Hindlimb muscle (tissue), 1 donor: Measurements from ENCODE around the gene BHMT2. TPM values are rescaled to one million over a fixed set of nuclear protein-coding genes. Genes with fewer than 3 reads are reported as not detected.

ENCODE experiments used
- DNase-seq: peaks from one replicate; pipeline ENCODE4 v3.0.0-alpha.2; 2013
- polyA plus RNA-seq: library from polyadenylated mRNA; unstranded; fragments of 120-200 nt; gene quantifications from one replicate; pipeline ENCODE4 v1.2.1, GENCODE V29; 2013; ENCODE audit not compliant: insufficient read length

Gene BHMT2
- polyA plus RNA-seq, 1 donor = 4.9 TPM

- DNase-seq = no peak
Measured at GRCh38 chr5:79122973-79123372, 53.4 kb downstream of the BHMT2 start.

GRCh38 chr5:79124607-79125006, 55.0 kb downstream of the BHMT2 start:
- DNase-seq = no peak

GRCh38 chr5:79130781-79131180, 61.2 kb downstream of the BHMT2 start:
- DNase-seq = no peak

GRCh38 chr5:79133121-79133656, 63.6 kb downstream of the BHMT2 start:
- peak; percentile 47 for DNase-seq

GRCh38 chr5:79133657-79134451, 64.3 kb downstream of the BHMT2 start:
- peak; percentile 78 for DNase-seq

GRCh38 chr5:79135790-79136553, 66.4 kb downstream of the BHMT2 start:
- no peak for DNase-seq

- no peak for DNase-seq
Measured at GRCh38 chr5:79136618-79137017, 67.1 kb downstream of the BHMT2 start.

Other genes starting within 250 kb of the BHMT2 start
- gene ARSB, start 84.5 kb upstream of the BHMT2 start, polyA plus RNA-seq = 19.4 TPM
- gene DMGDH, start 93 bp upstream of the BHMT2 start, polyA plus RNA-seq = 2.9 TPM
- not detected for gene BHMT, start 42.0 kb downstream of the BHMT2 start, polyA plus RNA-seq
- 11.1 TPM for gene JMY, start 166.4 kb downstream of the BHMT2 start, polyA plus RNA-seq